Transverse colon (tissue), 3 donors: ENCODE measurements around the gene ZNF101.

Source experiments
- EP300 ChIP-seq: sonication (generic); formaldehyde crosslinking; IDR thresholded peaks from one replicate; pipeline ENCODE4 v1.6.1; 2017; ENCODE audit warnings: antibody characterized with exemption, low read depth
- POLR2A ChIP-seq: fragments of 450-650 bp; IDR thresholded peaks from one replicate; pipeline ENCODE4 v1.6.1; 2016; ENCODE audit warnings: antibody characterized with exemption, mild to moderate bottlenecking, moderate library complexity
- TF ChIP-seq, protein P1 (sequence below), 5 experiments: fragments of 200-600 bp in 3 of 5; fragments of 450-650 bp in 2 of 5; sonication (generic) in 3 of 5; IDR thresholded peaks; 1 replicate in 2 of 5; 2 replicates in 3 of 5; pipeline ENCODE4 v1.5.1; 2016 to 2017; ENCODE audit warnings: antibody characterized with exemption in 5 of 5, inconsistent platforms in 3 of 5, mild to moderate bottlenecking in 2 of 5, moderate library complexity in 1 of 5

DNA sequence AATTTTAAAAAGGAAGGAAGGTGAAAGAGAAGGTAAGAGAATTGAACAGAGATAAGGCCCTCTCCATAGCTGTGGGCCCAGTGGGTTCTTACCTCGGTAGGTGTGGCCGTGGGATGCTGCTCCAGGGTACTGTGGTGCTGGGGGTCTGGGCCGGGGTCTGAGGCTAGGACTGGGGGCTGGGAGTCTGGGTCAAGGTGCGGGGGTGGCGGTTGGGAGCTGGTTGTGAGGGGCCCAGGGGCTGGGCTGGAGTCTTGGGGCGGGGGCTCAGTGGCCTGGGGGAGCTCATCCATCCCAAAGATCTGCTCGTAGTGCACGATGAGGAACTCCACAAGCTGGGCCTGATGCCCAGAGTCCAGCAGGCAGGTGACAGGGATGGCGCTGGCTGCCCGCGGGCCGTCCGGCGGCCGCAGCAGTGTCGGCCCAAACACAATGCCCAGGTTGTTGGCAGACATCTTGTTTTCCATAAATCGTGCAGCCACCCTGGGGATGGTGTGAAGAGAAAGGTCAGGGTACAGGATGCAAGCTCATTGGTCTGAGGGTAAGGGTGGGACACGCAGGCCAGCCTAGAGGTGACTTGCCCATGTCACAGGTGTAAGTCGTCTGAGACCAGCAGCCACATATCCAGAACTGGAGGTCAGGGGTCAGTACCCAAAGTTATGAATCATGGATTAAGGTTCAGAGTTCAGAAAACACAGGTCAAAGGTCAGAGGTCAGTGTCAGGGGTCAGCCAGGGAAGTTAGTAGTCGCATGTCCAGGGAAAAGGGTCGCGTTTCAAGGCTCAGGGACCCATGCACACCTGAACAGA, 34.7 kb upstream of the ZNF101 start:
- TF ChIP-seq, protein P1, sequence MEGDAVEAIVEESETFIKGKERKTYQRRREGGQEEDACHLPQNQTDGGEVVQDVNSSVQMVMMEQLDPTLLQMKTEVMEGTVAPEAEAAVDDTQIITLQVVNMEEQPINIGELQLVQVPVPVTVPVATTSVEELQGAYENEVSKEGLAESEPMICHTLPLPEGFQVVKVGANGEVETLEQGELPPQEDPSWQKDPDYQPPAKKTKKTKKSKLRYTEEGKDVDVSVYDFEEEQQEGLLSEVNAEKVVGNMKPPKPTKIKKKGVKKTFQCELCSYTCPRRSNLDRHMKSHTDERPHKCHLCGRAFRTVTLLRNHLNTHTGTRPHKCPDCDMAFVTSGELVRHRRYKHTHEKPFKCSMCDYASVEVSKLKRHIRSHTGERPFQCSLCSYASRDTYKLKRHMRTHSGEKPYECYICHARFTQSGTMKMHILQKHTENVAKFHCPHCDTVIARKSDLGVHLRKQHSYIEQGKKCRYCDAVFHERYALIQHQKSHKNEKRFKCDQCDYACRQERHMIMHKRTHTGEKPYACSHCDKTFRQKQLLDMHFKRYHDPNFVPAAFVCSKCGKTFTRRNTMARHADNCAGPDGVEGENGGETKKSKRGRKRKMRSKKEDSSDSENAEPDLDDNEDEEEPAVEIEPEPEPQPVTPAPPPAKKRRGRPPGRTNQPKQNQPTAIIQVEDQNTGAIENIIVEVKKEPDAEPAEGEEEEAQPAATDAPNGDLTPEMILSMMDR (IDR thresholded peaks at IDR 0.05): no peak
- no peak for TF ChIP-seq POLR2A
- TF ChIP-seq EP300: no peak
